ENCODE results near the gene CUBN. TPM values are rescaled to one million over a fixed set of nuclear protein-coding genes. Genes with fewer than 3 reads are reported as not detected.

CUBN gene
- total and polyA plus RNA-seq, 9 of the 15 experiments (the other 6 are each of a cell fraction or from before 2014, with no cell fraction given) = 0.04 to 0.33 (median 0.09) TPM

DNA sequence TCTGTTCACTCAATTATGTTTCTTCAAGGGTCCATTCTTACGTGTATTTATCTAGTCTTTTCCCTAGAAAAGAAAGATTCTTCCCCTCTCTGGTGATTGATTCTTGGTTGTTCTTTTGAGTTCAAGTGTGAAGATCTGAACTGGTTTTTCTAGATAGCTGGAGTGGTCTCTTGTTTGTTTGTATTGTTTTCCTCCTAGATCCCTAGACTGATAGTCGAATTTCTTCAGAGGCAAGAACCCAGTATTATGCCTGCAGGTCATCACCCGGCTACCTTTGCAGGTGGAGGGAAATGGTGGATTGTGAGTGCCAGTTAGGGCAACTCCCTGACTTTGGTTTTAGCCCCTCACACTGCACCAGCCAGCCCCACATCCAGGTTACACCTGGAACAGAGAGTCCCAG is 310.2 kb downstream of the CUBN start:
- H3K4me2 ChIP-seq (ENCODE audit: insufficient read depth, low read length) = no peak overlapping the region
- no peaks in the 10 kb centered on the region for H4K20me1 ChIP-seq (replicated peaks; ENCODE audit: control insufficient read depth, insufficient read depth, low read length)
- TF ChIP-seq ZNF232 (CRISPR knock-in tag; IDR thresholded peaks at IDR 0.05) (no peak), C11orf30 (IDR thresholded peaks at IDR 0.05; ENCODE audit: low read depth) (no peak), ZNF316 (IDR thresholded peaks at IDR 0.05) (no peak), NCOA2 (IDR thresholded peaks at IDR 0.05; ENCODE audit: partially characterized antibody in 2 of 2) (no peak), ZKSCAN1 (IDR thresholded peaks at IDR 0.05; ENCODE audit: low read depth, low read length) (no peak), RBM15 (IDR thresholded peaks at IDR 0.05; ENCODE audit: insufficient read depth, low read length) (no peak), MCM5 (IDR thresholded peaks at IDR 0.05; ENCODE audit: low read depth) (no peak), ZKSCAN3 (CRISPR knock-in tag; IDR thresholded peaks at IDR 0.05) (no peak), NFE2 (IDR thresholded peaks at IDR 0.05; ENCODE audit: low read depth) (no peak), NFYB (IDR thresholded peaks at IDR 0.05; ENCODE audit: extremely low read depth, insufficient read length) (no peak), ZNF75A (CRISPR knock-in tag; IDR thresholded peaks at IDR 0.05) (no peak)
- TF ChIP-seq, protein P1, sequence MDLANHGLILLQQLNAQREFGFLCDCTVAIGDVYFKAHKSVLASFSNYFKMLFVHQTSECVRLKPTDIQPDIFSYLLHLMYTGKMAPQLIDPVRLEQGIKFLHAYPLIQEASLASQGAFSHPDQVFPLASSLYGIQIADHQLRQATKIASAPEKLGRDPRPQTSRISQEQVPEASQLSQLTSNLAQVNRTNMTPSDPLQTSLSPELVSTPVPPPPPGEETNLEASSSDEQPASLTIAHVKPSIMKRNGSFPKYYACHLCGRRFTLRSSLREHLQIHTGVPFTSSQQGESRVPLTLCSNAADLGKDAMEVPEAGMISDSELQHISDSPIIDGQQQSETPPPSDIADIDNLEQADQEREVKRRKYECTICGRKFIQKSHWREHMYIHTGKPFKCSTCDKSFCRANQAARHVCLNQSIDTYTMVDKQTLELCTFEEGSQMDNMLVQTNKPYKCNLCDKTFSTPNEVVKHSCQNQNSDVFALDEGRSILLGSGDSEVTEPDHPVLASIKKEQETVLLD (IDR thresholded peaks at IDR 0.05) = no peak
- TF ChIP-seq, protein P2, sequence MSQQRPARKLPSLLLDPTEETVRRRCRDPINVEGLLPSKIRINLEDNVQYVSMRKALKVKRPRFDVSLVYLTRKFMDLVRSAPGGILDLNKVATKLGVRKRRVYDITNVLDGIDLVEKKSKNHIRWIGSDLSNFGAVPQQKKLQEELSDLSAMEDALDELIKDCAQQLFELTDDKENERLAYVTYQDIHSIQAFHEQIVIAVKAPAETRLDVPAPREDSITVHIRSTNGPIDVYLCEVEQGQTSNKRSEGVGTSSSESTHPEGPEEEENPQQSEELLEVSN (IDR thresholded peaks at IDR 0.05; ENCODE audit: borderline replicate concordance in 1 of 2, extremely low read depth in 1 of 2, insufficient read depth in 1 of 2, insufficient read length in 1 of 2, low read depth in 1 of 2, low read length in 1 of 2, poor library complexity in 1 of 2, severe bottlenecking in 1 of 2) = no peak
- TF ChIP-seq, protein P3, sequence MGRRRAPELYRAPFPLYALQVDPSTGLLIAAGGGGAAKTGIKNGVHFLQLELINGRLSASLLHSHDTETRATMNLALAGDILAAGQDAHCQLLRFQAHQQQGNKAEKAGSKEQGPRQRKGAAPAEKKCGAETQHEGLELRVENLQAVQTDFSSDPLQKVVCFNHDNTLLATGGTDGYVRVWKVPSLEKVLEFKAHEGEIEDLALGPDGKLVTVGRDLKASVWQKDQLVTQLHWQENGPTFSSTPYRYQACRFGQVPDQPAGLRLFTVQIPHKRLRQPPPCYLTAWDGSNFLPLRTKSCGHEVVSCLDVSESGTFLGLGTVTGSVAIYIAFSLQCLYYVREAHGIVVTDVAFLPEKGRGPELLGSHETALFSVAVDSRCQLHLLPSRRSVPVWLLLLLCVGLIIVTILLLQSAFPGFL (CRISPR knock-in tag; IDR thresholded peaks at IDR 0.05) = no peak
- FAIRE-seq (no peak), DNase-seq (ENCODE audit: extremely low read depth in 1 of 4, low spot score in 3 of 4) (no peak), ATAC-seq (no peak)
- peaks cover 7 to 12% of the 10 kb centered on the region in 2 experiments for H3K4me1 ChIP-seq (replicated peaks in 1 of 2; ENCODE audit: control insufficient read depth in 2 of 2, insufficient read depth in 2 of 2, low read length in 2 of 2)
- H3K36me3 ChIP-seq (ENCODE audit: control insufficient read depth, insufficient read depth, low read length) = no peaks in the 10 kb centered on the region
- in situ Hi-C loops (cut with MboI) = loop anchor here (25.0 kb wide), 1 partner anchor 932 kb away; no protein-coding TSS in a partner anchor
- H3K9me1 ChIP-seq (ENCODE audit: control insufficient read depth, insufficient read depth, low read length) = no peaks in the 10 kb centered on the region
- H3K79me2 ChIP-seq (ENCODE audit: control insufficient read depth, insufficient read depth, low read length) = peaks cover 10% of the 10 kb centered on the region
- intact Hi-C loops (cut with micrococcal nuclease) = no loop called here
- no peak overlapping the region for H3K27ac ChIP-seq (ENCODE audit: extremely low read depth, low read depth, low read length)
- POLR2A ChIA-PET = no interaction called here
- CTCF ChIA-PET (ENCODE audit: low intra/inter-chr PET ratio) = no interaction called here
- H3K4me3 ChIP-seq = no peak overlapping the region
- no TSS peak for BruUV-seq (replicated peaks)
- H3K9ac ChIP-seq (ENCODE audit: insufficient read depth in 1 of 2, low read depth in 2 of 2, low read length in 2 of 2) = no peak overlapping the region
- 29% methylated on average over 3 of the region's 3 CpGs for WGBS (ENCODE audit: insufficient coverage, low coverage, missing lambda C conversion rate)
- H3K27me3 ChIP-seq (ENCODE audit: control insufficient read depth in 2 of 2, insufficient read depth in 2 of 2, low read length in 2 of 2) = no peaks in the 10 kb centered on the region
- no peak overlapping the region; the same call in 1 of the 2 replicates for H2AFZ ChIP-seq (ENCODE audit: low read depth, low read length)
- H3K9me3 ChIP-seq (replicated peaks; ENCODE audit: control insufficient read depth, insufficient read depth, low read depth, low read length) = peaks cover 2% of the 10 kb centered on the region

Measured in K562 (cell line).